Activated CD8-positive, alpha-beta memory T cell treated with anti-CD3 and anti-CD28 coated beads for 24 hours (primary cell): Measurements from ENCODE around the gene NFIX.

Source experiments
- DNase-seq: peaks from one replicate; pipeline ENCODE4 v3.0.0-alpha.2; 2020

NFIX gene

GRCh38 chr19:13060233-13060963 lies 65.1 kb downstream of the NFIX start:
- no peak for DNase-seq

- peak; percentile 91 for DNase-seq
Observed at GRCh38 chr19:13060964-13061927, 66.0 kb downstream of the NFIX start.

- DNase-seq, result no peak
Observed at GRCh38 chr19:13062317-13062716, 67.0 kb downstream of the NFIX start.

- DNase-seq, result no peak
Observed at GRCh38 chr19:13063461-13064091, 68.3 kb downstream of the NFIX start.

GRCh38 chr19:13064092-13064489 lies 68.8 kb downstream of the NFIX start:
- no peak for DNase-seq

- DNase-seq, result no peak
Observed at GRCh38 chr19:13066226-13066625, 71.0 kb downstream of the NFIX start.

- no peak for DNase-seq
Observed at GRCh38 chr19:13066933-13067807, 71.9 kb downstream of the NFIX start.

GRCh38 chr19:13068085-13068846 lies 73.0 kb downstream of the NFIX start:
- DNase-seq, result no peak

GRCh38 chr19:13069415-13070359 lies 74.4 kb downstream of the NFIX start:
- DNase-seq, result no peak

- DNase-seq, result no peak
Observed at GRCh38 chr19:13070425-13071140, 75.3 kb downstream of the NFIX start.

- DNase-seq, result no peak
Observed at GRCh38 chr19:13071444-13072187, 76.3 kb downstream of the NFIX start.

- DNase-seq, result no peak
Observed at GRCh38 chr19:13072188-13072908, 77.1 kb downstream of the NFIX start.

- DNase-seq, result no peak
Observed at GRCh38 chr19:13073263-13073662, 78.0 kb downstream of the NFIX start.

GRCh38 chr19:13074378-13074777 lies 79.1 kb downstream of the NFIX start:
- no peak for DNase-seq

GRCh38 chr19:13076320-13076719 lies 81.0 kb downstream of the NFIX start:
- DNase-seq, result no peak

GRCh38 chr19:13076787-13077186 lies 81.5 kb downstream of the NFIX start:
- DNase-seq, result no peak

GRCh38 chr19:13077240-13077639 lies 82.0 kb downstream of the NFIX start:
- DNase-seq, result no peak

- no peak for DNase-seq
Observed at GRCh38 chr19:13078381-13078780, 83.1 kb downstream of the NFIX start.
